SIG-M5 treated with dmso at 0.1 percent for 504 hours (cell line): ENCODE results near the gene HDAC4.

Experiments used
- DNase-seq: peaks from one replicate; lab custom pipeline; 2025; ENCODE audit not compliant: unreplicated experiment; lab: John Stamatoyannopoulos, UW

HDAC4 gene

GRCh38 chr2:239226677-239227581, 173.9 kb downstream of the HDAC4 start:
- DNase-seq: no peak

GRCh38 chr2:239225871-239226561, 174.8 kb downstream of the HDAC4 start:
- no peak for DNase-seq

- DNase-seq: no peak
Observed at GRCh38 chr2:239225371-239225851, 175.4 kb downstream of the HDAC4 start.

GRCh38 chr2:239224955-239225354, 175.9 kb downstream of the HDAC4 start:
- no peak for DNase-seq

GRCh38 chr2:239224199-239224570, 176.6 kb downstream of the HDAC4 start:
- DNase-seq: no peak

- no peak for DNase-seq
Observed at GRCh38 chr2:239223310-239224198, 177.3 kb downstream of the HDAC4 start.

GRCh38 chr2:239222706-239223309, 178.0 kb downstream of the HDAC4 start:
- DNase-seq: peak; percentile 99

GRCh38 chr2:239222312-239222660, 178.5 kb downstream of the HDAC4 start:
- peak; percentile 91 for DNase-seq

- DNase-seq: no peak
Observed at GRCh38 chr2:239220981-239221396, 179.8 kb downstream of the HDAC4 start.

GRCh38 chr2:239220341-239220740, 180.5 kb downstream of the HDAC4 start:
- DNase-seq: no peak

- DNase-seq: peak; percentile 17
Observed at GRCh38 chr2:239216614-239217273, 184.1 kb downstream of the HDAC4 start.

GRCh38 chr2:239215988-239216613, 184.7 kb downstream of the HDAC4 start:
- DNase-seq: no peak

GRCh38 chr2:239215136-239215925, 185.5 kb downstream of the HDAC4 start:
- no peak for DNase-seq

- DNase-seq: no peak
Observed at GRCh38 chr2:239214725-239215124, 186.1 kb downstream of the HDAC4 start.

- DNase-seq: no peak
Observed at GRCh38 chr2:239213643-239214101, 187.1 kb downstream of the HDAC4 start.

- no peak for DNase-seq
Observed at GRCh38 chr2:239212929-239213642, 187.7 kb downstream of the HDAC4 start.

- DNase-seq: no peak
Observed at GRCh38 chr2:239212121-239212928, 188.5 kb downstream of the HDAC4 start.
